NCI-H748 (cell line): Measurements from ENCODE around the gene WRNIP1.

Experiments used
- DNase-seq: peaks from one replicate; lab custom pipeline; 2025; ENCODE audit not compliant: unreplicated experiment; lab: John Stamatoyannopoulos, UW

WRNIP1 gene

DNA sequence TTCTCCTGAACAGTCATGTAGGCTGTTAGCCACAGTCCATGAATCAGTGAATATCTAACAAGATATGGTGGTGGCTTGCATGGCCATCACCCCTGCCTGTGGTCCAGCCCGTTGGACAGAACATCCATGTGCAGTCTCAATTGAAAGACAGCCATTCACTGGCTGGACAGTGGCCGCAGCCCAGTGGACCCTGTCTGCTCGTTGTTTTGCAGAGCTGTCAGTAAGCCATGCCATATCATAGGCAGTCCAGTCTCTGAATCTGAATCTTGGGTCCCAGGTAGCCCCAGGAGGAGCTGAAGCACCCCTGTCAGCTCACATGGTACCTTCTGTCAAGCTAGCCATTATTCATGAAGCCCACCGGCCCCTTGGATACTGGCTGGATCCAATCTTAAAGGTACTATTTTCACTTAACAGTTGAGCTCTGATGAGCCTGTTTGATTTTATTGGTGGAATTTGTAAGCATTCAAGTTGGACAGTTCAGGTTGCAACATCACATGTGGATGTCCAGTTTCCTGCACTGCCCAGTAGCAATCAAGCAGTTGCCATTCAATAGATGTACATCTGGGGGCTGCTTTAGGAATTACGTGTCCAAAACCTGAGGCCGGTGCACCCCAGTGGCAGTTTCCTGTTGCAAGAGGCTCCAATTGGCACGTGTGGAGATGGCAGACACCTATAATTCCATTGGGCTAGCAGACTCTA is 38.7 kb downstream of the WRNIP1 start:
- no peak for DNase-seq

DNA sequence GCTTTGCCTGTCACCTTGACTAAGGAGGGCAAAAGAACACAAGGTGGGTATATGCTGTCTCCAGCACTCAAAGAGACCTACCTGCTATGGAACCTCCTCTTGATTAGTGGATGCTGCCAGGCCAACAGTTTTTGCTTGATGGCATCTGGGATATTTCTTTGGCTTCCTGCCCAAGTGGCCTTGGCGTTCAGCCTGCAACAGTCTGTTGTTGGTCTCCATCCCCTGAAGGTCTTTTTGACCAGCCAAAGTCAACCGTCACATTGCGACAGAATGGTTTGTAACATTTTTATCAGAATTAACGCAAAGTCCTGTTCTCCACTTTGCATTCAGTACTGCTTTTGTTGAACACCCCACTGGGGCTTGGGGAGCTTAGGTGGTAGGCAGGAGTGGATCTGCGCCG is 39.3 kb downstream of the WRNIP1 start:
- DNase-seq, result no peak

DNA sequence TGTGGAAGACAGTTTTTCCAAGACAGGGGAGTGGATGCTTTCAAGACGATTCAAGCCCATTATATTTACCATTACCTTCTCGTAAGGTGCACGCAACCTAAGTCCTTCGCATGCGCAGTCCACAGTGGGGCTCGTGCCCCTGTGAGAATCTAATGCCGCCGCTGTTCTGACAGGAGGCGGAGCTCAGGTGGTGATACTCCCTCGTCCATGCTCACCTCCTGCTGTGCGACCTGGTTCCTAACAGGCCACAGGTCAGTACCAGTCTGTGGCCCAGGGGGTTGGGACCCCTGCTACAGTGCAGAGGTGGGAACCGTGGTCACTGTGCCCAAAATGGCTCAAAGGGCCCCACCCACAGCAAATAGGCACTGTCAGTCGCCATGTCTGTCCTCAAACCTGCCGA is 39.8 kb downstream of the WRNIP1 start:
- no peak for DNase-seq

DNA sequence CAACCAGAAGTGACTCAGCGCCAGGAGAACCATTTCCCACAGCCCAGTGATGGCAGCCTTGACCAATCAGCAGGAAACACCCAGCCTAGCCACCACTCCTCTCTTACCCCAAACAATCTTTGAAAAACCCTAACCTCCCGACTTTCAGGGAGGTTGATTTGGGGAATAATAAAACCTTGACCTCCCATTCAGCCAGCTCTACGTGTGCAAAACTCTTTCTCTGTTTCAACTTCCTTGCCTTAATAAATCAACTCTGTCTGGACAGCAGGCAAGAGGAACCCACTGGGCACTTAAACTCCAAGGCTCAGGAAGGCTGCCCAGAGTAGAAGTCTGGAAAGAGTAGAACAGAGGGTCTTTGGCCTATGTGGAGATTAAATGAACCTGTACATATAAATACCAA is 41.5 kb downstream of the WRNIP1 start:
- no peak for DNase-seq

DNA sequence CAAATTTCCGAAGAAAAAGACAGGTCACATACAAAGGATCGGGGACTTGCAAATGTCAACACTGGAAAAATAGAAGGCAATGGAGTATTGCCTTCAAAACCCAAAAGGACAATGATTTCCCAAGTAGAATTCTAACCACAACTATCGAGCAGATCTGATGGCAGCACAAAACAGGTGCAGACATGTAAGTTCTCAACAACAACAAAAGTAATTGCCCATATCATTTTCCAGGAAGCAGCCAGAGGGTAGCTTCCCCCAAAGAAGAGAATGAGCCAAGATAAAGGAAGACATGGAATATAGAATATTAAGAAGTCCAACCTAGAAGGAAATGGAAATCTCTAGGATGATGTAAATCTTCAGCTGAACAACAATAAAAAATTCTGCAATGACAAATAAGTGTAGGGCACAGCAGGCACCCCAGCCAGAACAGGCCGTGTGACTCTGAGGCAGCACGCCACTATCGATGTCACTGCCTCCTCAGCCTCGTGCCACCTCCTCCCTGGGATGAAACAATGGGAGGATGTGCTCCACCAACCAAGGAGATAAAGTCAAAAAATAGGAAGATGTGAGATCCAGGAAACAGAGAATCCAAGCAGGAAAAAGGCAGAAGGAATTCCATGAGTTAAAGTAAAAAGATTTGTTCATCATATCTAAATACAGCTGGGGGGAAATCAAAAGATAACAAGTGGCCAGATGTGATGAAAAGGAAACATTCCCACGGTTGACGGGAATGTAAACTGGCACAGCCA is 42.3 kb downstream of the WRNIP1 start:
- no peak for DNase-seq

DNA sequence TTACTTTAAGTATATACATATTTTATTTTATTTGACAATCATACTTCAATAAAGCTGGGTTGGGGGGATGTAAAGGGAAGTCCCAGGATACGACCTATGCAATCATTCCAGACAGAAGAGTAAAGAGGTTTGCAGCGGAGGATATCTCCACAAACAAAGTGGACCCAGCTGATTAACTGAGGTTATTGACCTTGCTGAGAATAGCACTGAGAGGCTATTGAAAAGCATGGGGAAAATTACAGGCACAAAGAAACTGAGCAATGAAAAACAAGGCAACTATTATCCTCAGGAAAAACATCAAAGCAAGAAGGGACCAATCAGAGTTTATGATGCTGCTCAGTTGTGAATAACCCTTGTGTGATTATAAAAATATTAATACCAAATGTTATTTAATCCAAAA is 43.8 kb downstream of the WRNIP1 start:
- DNase-seq, result no peak

DNA sequence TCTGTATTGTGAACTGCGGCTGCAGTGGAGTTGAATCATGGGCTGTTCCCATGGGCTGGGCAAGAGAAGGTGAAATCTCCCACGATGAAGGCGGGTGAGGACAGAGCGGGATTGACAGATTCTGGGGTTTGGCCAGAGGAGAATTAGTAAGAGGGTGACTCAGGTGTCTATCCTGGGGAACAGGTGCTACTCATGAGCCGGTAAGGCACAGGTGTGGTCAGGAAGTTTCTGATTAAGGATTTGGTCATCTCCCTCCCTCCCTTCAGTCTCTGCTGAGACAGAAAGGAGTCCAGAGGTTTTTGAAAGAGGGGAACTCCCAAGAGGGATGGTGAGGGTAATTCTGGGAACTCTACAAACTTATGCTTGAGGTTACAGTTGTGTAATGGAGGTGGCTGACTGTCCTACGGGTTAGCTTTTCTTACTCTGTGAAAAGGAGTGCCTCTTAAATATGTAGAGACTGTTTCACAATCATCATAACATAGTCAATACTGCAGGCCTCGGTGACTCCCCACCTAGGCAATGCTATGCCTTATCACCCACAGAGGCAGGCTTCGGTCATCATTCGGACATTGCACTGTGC is 45.0 kb downstream of the WRNIP1 start:
- no peak for DNase-seq

DNA sequence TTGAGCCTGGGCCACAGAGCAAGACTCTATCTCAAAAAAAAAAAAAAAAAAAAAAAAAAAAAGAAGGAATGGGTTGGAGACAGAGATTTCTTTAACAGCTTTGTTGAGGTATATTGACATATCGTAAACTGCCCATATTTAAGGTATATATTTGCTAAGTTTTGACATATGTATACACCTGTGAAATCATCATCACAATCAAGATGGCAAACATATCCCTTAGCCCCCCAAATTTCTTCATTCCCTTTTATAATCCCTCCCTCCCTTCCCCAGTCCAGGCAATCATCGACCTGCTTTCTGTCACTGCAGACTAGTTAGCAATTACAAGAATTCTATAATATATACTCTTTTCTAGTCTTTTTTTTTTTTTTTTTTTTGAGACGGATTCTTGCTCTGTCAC is 47.5 kb downstream of the WRNIP1 start:
- DNase-seq, result no peak

DNA sequence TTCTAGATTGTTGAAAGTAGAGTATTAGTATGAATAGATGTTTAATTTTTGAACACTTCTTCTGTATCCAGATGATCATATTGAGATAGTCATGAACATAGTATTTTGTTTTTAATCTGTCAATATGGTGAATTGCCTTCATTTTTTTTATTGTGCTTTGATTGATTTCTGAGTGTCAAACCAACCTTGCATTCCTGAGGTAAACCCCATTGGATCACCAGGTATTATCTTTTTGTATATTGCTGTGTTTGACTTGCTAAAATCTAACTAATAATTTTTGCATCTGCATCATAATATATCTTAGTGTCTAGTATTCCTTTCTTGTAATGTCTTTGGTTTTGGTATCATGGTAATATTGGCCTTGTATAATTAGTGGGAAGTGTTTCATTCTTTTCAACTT is 51.0 kb downstream of the WRNIP1 start:
- DNase-seq, result no peak

DNA sequence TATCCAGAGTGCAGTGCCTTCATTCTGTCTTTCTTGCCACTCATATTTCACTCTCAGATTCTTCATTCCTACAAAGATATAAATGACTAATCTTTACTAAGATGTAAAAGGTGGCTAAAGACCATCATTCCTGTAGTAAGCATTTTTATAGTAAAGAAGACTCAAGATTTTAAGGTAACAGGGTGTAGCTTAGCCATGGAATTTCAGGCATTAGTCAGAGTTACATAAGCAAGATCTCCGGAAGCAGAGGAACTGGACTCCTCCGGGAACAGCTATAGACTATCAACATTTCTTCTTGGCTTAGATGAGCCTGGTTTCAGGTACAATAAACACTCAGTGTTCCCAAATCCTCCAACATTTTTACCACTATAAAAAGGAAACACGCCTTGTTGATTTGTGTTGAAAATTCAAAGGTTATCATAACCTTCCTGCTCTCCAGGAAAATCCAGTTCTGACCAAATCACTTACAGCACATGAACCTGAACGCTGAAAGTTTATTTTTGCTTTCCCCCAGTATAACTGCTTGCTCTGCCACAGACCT is 52.8 kb downstream of the WRNIP1 start:
- DNase-seq, result no peak

DNA sequence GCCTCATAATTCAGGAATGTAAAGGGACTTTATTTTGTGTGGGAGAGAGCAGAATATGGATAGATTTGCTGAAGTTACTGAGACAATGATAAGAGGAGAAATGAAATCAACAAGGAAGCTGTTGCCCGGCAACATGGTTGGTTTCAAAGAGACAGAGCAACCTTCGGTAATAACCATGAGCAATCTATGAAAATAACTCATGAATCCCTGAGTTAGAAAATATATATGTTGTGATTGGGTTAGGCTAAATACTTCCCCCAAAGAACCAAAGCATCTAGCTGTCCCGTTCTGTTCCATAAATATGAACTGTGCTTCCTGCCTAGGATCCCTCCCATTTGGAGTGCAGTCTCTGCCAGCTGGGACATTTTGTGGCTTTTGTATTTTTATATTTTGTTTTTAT is 53.4 kb downstream of the WRNIP1 start:
- DNase-seq, result peak; percentile 19

DNA sequence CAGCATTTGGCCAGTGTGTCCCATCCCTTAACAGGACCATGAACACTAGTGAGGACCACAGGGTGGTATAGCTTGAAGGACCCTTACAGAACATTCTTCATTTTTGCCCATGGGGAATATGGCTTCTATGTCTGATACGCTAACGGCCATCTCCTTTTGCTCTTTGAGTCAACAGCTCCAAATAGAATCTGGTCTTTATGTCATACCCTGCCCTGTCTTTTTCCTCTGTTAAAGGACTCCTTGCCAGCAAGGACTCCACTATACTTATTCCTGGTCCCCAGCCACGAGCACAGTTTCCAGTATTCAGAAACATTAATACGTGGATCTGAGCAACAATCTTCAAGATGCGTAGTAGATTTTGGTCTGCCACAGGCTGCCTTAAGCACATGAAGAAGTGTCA is 53.9 kb downstream of the WRNIP1 start:
- DNase-seq, result no peak

DNA sequence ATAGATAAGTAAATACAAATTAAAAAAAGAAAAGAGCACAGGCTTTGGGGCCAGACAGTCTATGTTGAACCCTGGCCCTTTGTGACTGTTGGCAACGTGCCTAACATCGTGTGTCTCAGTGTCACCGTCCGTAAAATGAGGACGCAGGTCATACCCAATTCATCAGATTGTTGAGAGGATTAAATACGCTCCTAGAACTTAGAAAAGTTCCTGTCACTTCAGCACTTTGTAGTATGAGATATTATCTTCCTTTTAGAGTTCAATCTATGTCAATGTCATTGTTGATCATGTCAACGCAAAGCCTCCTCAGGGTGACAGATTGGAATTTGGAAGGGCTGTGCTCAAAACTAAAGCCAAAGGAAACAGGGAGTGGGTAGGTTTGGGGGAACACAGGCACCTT is 54.8 kb downstream of the WRNIP1 start:
- DNase-seq, result no peak

DNA sequence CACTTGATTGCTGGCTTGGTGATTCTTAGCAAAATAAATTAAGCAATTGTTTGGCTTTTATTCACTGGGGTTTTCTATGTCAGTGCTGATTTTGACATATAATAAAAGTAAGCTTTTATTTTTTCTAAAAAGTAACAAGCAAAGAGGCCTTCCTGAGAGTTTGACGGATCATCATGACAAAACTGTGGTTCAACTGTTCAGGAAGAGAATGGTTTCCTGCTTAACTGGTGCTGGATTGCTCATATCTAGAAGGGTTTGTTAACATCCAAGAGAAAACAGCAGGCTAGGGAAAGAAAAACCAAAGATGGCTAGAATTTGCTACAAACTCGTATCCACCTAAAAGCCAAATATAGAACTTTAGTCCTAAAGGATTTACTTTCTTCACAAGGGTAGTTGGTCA is 55.2 kb downstream of the WRNIP1 start:
- no peak for DNase-seq

DNA sequence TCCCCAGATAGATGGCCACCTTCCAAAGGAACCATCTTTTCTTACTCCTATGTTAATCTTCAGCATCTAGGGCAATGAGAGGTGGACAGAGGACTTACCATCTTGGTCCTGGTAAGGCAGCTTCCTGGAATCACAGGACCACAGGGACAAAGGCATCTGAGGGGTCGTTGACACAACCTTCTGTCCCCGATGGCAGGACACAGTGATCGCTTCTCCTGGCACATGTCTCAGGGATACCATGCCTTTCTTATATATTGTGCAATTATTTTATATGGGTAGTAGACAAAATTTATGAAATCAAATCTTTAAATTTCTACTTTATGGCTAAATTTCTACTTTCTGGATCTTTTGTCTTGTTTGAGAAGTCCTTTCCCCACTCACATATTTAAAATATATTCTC is 56.4 kb downstream of the WRNIP1 start:
- DNase-seq, result no peak

DNA sequence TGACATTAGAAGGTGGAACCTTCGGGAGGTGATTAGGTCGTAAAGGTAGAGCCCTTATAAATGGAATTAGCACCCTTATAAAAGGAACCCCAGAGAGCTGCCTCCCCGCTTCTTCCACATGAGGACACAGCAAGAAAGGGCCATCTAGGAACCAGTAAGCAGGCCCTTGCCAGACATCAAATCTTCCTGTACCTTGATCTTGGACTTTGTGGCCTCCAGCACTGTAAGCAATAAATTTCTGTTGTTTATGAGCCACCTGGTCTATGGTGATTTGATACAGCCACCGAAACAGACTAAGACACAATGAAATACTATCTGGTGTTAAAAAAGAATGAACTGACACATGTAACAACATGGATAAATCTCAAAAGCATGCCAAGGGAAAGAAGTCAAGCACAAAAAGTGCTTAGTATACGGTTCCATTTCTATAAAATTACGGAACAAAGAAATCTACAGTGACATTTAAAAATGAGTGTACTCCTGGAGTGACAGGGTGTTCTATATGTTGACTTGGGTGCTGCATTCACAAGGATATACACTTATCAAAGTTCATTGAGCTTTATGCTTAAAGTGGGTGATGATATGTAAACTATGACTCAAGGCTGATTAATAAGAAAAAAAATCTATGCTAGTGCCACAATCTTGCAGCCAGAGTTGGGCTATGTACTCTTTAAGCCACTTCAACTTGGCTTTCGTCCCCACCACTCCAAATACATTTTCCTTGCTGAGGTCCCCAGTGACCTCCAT is 58.1 kb downstream of the WRNIP1 start:
- no peak for DNase-seq

DNA sequence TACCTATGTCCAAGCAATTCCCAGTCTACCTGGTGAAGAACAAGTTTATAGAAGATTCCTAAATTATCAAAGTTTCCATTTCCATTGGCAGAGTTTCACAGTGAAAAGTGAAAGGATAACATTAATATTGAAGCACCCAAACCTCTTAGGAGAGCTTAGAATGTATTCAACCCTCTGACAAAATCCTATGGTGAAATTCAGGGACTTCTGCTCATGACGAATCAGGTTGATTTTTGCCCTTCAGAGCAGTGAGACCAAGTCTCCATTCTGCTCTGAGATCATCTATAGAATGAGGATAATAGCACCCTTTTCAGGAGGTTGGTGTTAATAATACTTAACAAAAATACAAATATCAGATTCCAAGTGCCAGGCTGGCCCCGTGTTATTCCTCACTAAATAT is 60.9 kb downstream of the WRNIP1 start:
- no peak for DNase-seq

DNA sequence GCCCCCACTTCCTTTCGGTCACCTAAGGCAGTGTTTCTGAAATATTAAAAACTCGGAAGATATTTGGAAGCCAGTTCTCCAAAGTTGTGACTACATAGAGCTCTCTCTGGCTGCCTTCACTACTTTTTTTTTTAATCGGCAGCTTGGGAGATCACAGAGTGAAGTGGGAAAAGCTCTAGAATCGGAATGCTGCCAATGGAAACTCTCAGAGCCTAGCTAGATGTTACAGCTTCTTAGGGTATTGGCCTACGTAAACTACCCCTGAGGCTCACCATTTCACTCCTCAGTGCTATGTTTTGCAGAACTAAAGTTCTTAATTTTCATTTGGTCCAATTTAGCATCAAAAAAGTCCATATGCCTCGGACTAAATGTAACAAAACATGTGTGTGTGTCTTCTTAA is 61.9 kb downstream of the WRNIP1 start:
- DNase-seq, result no peak

DNA sequence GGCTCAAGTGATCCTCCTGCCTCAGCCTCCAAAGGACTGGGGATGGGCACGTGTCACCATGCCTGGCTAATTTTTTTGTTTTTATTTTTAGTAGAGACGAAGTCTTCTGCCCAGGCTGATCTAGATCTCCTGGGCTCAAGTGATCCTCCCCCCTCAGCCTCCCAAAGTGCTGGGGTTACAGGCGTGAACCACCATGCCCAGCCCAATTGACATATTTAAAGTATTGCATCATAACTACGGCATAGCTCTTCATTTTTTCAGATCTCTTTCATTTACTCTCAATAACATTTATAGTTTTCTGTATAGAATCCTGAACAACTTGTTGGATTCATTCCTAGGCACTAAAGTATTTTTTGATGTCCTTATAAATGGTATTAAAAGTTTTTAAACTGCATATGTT is 63.4 kb downstream of the WRNIP1 start:
- no peak for DNase-seq

DNA sequence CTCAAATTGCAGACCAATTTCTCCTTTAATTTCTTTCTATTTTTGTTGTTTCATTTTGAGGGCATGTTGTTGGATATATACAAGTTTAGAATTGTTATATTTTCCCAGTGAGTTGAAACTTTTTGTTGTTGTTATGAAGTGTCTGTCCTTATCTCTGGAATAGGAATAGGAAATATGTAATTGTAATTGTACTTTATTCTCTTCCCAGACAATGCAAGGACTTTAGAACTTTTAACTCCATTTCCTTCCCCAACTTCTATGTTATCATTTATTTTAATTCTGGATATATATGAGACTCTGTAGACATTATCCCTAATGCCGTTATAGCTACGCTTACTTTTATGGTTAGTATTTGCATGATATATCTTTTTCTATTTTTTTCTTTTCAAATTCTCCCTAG is 64.1 kb downstream of the WRNIP1 start:
- DNase-seq, result no peak

DNA sequence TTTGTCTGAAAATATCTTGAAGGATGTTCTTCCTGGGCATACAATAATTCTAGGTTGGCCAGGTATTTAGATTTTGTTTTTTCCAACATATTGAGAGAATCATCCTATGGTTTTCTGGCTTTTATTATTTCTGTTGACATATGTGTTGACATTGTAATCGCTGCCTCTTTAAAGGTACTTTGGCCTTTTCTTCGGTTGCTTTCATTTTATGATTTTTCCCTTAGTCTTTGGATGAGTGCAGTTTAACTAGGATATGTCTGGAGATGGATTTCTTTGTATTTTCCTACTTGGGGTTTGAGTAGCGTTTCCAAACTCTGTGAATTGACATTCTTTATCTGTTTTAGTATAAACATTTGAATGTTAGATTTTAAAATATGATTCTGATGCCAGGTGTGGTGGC is 65.0 kb downstream of the WRNIP1 start:
- no peak for DNase-seq

DNA sequence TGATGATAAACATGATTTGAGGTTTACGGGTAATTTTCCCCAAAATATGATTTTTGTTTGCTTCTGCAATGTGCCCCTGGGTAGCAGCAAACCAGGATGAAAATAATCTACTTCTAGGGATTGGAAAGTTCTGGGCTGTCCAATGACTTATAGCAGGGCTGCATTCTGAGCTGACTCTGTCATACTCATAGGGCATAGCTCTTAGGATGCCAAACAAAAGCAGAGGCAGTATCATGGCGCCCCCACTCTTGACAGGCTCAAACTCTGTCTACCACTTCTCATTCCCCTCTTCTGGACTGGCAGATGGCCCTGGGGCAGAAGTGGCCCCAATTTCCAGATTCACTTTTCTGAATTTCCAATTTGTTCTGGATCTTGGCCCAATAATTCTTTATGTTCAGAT is 66.2 kb downstream of the WRNIP1 start:
- no peak for DNase-seq
